HCT116 (cell line): ENCODE data around the gene FNBP1L. TPM values are rescaled to one million over a fixed set of nuclear protein-coding genes. Genes with fewer than 3 reads are reported as not detected.

Source experiments
- ATAC-seq: fragments of 200-7000 bp; cut with Tn5 transposase; 2 replicates; pipeline ENCODE4 v1.9.1; 2020; ENCODE audit warnings: mild to moderate bottlenecking, moderate library complexity
- BruUV-seq: library from RNA; stranded (reverse); fragments of 400-500 nt; replicated peaks from 2 replicates; lab custom pipeline; 2021; lab: Mats Ljungman, UMichigan
- CTCF ChIA-PET: fragments of 300-600 bp; sonication (Branson Sonifier 250); formaldehyde crosslinking; loops from one replicate; lab custom pipeline; 2021; ENCODE audit warnings: antibody characterized with exemption; lab: Charles Lee
- POLR2A ChIA-PET: fragments of 300-600, 350-600 bp; sonication (Branson Sonifier 250); formaldehyde crosslinking; loops from one replicate; lab custom pipeline; 2021; ENCODE audit warnings: antibody characterized with exemption; lab: Charles Lee
- RAD21 ChIA-PET, 2 experiments: fragments of 300-600 bp; sonication (Branson Sonifier 250); formaldehyde crosslinking; loops; one replicate each; lab custom pipeline; 2023; ENCODE audit warnings: low total read pairs in 2 of 2; ENCODE audit not compliant: uncharacterized antibody in 2 of 2, unreplicated experiment in 2 of 2, low non-redundant PET in 1 of 2; lab: Charles Lee
- DNase-seq: peaks from one replicate; pipeline ENCODE4 v3.0.0-alpha.2; 2010; ENCODE audit warnings: low read depth, low spot score
- H2AFZ ChIP-seq: fragments of 200-600 bp; shearing (Covaris generic), sonication (generic); 2 replicates; pipeline ENCODE4 v1.6.1; 2017; ENCODE audit warnings: low read depth, mixed run types, mixed read lengths, antibody characterized with exemption, low read length; ENCODE audit not compliant: poor library complexity, severe bottlenecking
- H3K27ac ChIP-seq: 2 replicates; pipeline ENCODE4 v1.5.1; 2012; ENCODE audit warnings: low read depth, low read length
- H3K27me3 ChIP-seq: fragments of 200-600 bp; sonication (generic); 2 replicates; pipeline ENCODE4 v1.6.1; 2016; ENCODE audit warnings: mixed run types, low read length, mixed read lengths; ENCODE audit not compliant: insufficient read depth
- H3K36me3 ChIP-seq, 2 experiments: fragments of 200-500 bp in 1 of 2; fragments of 200-600 bp in 1 of 2; sonication (Bioruptor generic) in 1 of 2; sonication (generic) in 1 of 2; 2 replicates each; pipeline versions ENCODE4 v1.5.1 to v1.6.1; 2014 to 2016; ENCODE audit warnings: low read length in 2 of 2, inconsistent platforms in 1 of 2, mixed read lengths in 1 of 2, mixed run types in 1 of 2; ENCODE audit not compliant: insufficient read depth in 2 of 2, control insufficient read depth in 1 of 2
- H3K4me1 ChIP-seq, 2 experiments: fragments of 200-600 bp in 1 of 2; sonication (generic) in 1 of 2; 2 replicates each; pipeline versions ENCODE4 v1.5.1 to v1.6.1; 2012 to 2017; ENCODE audit warnings: low read length in 2 of 2, inconsistent platforms in 1 of 2, mild to moderate bottlenecking in 1 of 2, mixed read lengths in 1 of 2, mixed run types in 1 of 2, moderate library complexity in 1 of 2; ENCODE audit not compliant: insufficient read depth in 2 of 2, control insufficient read depth in 1 of 2
- H3K4me2 ChIP-seq: fragments of 200-600 bp; sonication (generic); 2 replicates; pipeline ENCODE4 v1.6.1; 2017; ENCODE audit warnings: mixed run types, low read length, mixed read lengths
- H3K4me3 ChIP-seq, 2 experiments: fragments of 200-600 bp in 1 of 2; sonication (generic) in 1 of 2; replicated peaks in 1 of 2; 2 replicates each; pipeline ENCODE4 v1.5.1; 2011 to 2016; ENCODE audit warnings: low read length in 2 of 2, control low read depth in 1 of 2, low read depth in 1 of 2, mild to moderate bottlenecking in 1 of 2, mixed read lengths in 1 of 2, mixed run types in 1 of 2
- H3K79me2 ChIP-seq: fragments of 200-600 bp; sonication (generic); 2 replicates; pipeline ENCODE4 v1.6.1; 2017; ENCODE audit warnings: mild to moderate bottlenecking, mixed run types, low read length, moderate library complexity, mixed read lengths; ENCODE audit not compliant: insufficient read depth
- H3K9ac ChIP-seq: fragments of 200-600 bp; sonication (generic); 2 replicates; pipeline ENCODE4 v1.6.1; 2016; ENCODE audit warnings: low read length, mixed read lengths
- H3K9me2 ChIP-seq: fragments of 200-600 bp; sonication (generic), shearing (Covaris generic); 2 replicates; pipeline ENCODE4 v1.6.1; 2017; ENCODE audit warnings: mixed run types, mild to moderate bottlenecking, moderate library complexity; ENCODE audit not compliant: insufficient read depth
- H3K9me3 ChIP-seq, 2 experiments: fragments of 200-500 bp in 1 of 2; fragments of 200-600 bp in 1 of 2; sonication (Bioruptor generic) in 1 of 2; sonication (generic) in 1 of 2; 2 replicates each; pipeline ENCODE4 v1.6.1; 2014 to 2017; ENCODE audit warnings: low read length in 2 of 2, mixed read lengths in 2 of 2, inconsistent platforms in 1 of 2, low read depth in 1 of 2, mild to moderate bottlenecking in 1 of 2, mixed run types in 1 of 2, moderate library complexity in 1 of 2; ENCODE audit not compliant: control insufficient read depth in 1 of 2, insufficient read depth in 1 of 2
- H4K20me1 ChIP-seq: fragments of 200-600 bp; sonication (generic), shearing (Covaris generic); 2 replicates; pipeline ENCODE4 v1.6.1; 2017; ENCODE audit warnings: mixed run types, mild to moderate bottlenecking, moderate library complexity; ENCODE audit not compliant: insufficient read depth
- CBX3 ChIP-seq: IDR thresholded peaks from 2 replicates; pipeline ENCODE4 v1.6.1; 2012; ENCODE audit warnings: low read depth
- EGR1 ChIP-seq: IDR thresholded peaks from 2 replicates; pipeline ENCODE4 v1.6.1; 2012; ENCODE audit warnings: low read depth
- ELF1 ChIP-seq: IDR thresholded peaks from 2 replicates; pipeline ENCODE4 v1.6.1; 2012; ENCODE audit warnings: low read depth, borderline replicate concordance
- FOSL1 ChIP-seq: IDR thresholded peaks from 2 replicates; pipeline ENCODE4 v1.6.1; 2012; ENCODE audit warnings: low read depth
- JUND ChIP-seq: IDR thresholded peaks from 2 replicates; pipeline ENCODE4 v1.6.1; 2012
- POLR2AphosphoS5 ChIP-seq: IDR thresholded peaks from 2 replicates; pipeline ENCODE4 v1.6.1; 2011; ENCODE audit warnings: mild to moderate bottlenecking, low read depth, low read length, moderate library complexity
- RAD21 ChIP-seq: IDR thresholded peaks from 2 replicates; pipeline ENCODE4 v1.6.1; 2012; ENCODE audit warnings: low read depth, mild to moderate bottlenecking
- SIN3A ChIP-seq: IDR thresholded peaks from 2 replicates; pipeline ENCODE4 v1.6.1; 2012; ENCODE audit warnings: low read depth
- SRF ChIP-seq: IDR thresholded peaks from 2 replicates; pipeline ENCODE4 v1.6.1; 2012; ENCODE audit warnings: low read depth
- YY1 ChIP-seq: IDR thresholded peaks from 2 replicates; pipeline ENCODE4 v1.6.1; 2011; ENCODE audit warnings: low read length, low read depth, moderate library complexity, mild to moderate bottlenecking; ENCODE audit not compliant: insufficient replicate concordance; ENCODE audit errors: extremely low read depth
- ZBTB33 ChIP-seq: IDR thresholded peaks from 2 replicates; pipeline ENCODE4 v1.6.1; 2011; ENCODE audit warnings: mild to moderate bottlenecking, low read length, moderate library complexity; ENCODE audit not compliant: insufficient replicate concordance; ENCODE audit errors: extremely low read depth
- ZFX ChIP-seq: fragments of 450-650 bp; IDR thresholded peaks from 2 replicates; pipeline ENCODE4 v1.6.1; 2017
- ZNF274 ChIP-seq: fragments of 200-500 bp; sonication (Bioruptor generic); IDR thresholded peaks from 2 replicates; pipeline ENCODE4 v1.6.1; 2014; ENCODE audit warnings: mild to moderate bottlenecking, low read depth, low read length, inconsistent platforms
- intact Hi-C: fragments of 100-400 bp; cut with micrococcal nuclease; formaldehyde crosslinking; loops from 2 replicates; pipeline ENCODE4 v1.10.0; 2022
- total RNA-seq: library from RNA; stranded (reverse); gene quantifications from one replicate; pipeline ENCODE4 v1.2.1, GENCODE V29; 2021; ENCODE audit not compliant: unreplicated experiment
- TF ChIP-seq, protein P1 (sequence below): IDR thresholded peaks from 2 replicates; pipeline ENCODE4 v1.6.1; 2012

Gene FNBP1L
- total RNA-seq, 1 experiment from 2014 or later, result 26.1 TPM

DNA sequence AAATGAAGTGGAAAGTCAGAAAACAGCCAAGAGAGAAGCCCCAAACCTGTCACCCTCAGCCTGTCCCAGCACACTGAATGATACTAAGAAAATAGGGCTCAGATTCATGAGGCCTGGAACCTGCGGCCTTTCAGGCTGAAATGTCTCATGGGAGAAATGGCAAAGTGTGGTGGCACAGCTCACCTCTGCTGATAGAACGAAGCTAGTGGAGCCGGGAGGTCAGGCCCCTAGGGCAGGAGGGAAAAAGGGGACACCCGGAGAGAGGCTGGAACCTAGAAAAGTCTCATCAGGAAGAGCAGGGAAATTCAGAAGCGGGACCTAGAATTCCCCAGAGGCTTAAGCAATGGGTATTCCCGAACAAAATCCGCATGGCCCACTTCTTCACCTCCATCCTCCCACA lies 126.6 kb downstream of the FNBP1L start:
- H3K4me2 ChIP-seq, result no peak overlapping the region
- POLR2A ChIA-PET, result no interaction called here
- no peak for TF ChIP-seq ZNF274
- TF ChIP-seq SRF, result no peak
- no peak for TF ChIP-seq CBX3
- no peak for TF ChIP-seq ZBTB33
- TF ChIP-seq EGR1, result no peak
- no peak for TF ChIP-seq JUND
- TF ChIP-seq, protein P1, sequence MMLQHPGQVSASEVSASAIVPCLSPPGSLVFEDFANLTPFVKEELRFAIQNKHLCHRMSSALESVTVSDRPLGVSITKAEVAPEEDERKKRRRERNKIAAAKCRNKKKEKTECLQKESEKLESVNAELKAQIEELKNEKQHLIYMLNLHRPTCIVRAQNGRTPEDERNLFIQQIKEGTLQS, result no peak
- no peak for TF ChIP-seq RAD21
- no peak for TF ChIP-seq SIN3A
- no peak for TF ChIP-seq YY1
- no peak for TF ChIP-seq POLR2AphosphoS5
- TF ChIP-seq FOSL1, result no peak
- TF ChIP-seq ZFX, result no peak
- TF ChIP-seq ELF1, result no peak
- TF ChIP-seq, all 23 proteins: peak for 0
- H3K36me3 ChIP-seq, result peaks cover 2 to 66% of the 10 kb centered on the region in 2 experiments; a peak in 2 of 4 replicates
- intact Hi-C loops, result no loop called here
- no peak overlapping the region for H2AFZ ChIP-seq
- CTCF ChIA-PET, result no interaction called here
- RAD21 ChIA-PET, result no interaction called here
- H4K20me1 ChIP-seq, result no peaks in the 10 kb centered on the region
- no TSS peak for BruUV-seq
- DNase-seq (no peak), ATAC-seq (no peak)
- H3K27me3 ChIP-seq, result no peaks in the 10 kb centered on the region
- peaks cover 4% of the 10 kb centered on the region; the same call in 1 of the 2 replicates for H3K79me2 ChIP-seq
- H3K9ac ChIP-seq, result no peak overlapping the region
- no peak overlapping the region for H3K27ac ChIP-seq
- H3K4me3 ChIP-seq, result no peak overlapping the region
- H3K9me3 ChIP-seq, result no peaks in the 10 kb centered on the region
- H3K9me2 ChIP-seq, result no peaks in the 10 kb centered on the region
- H3K4me1 ChIP-seq, result no peaks in the 10 kb centered on the region
